DMS 273 (cell line): ENCODE measurements around the gene DLG2.
"Not testable (repeated sequence)": the region's sequence is repeated elsewhere in the genome, so short reads cannot be mapped to it uniquely, and the experiment has no call there.

Source experiments
- DNase-seq: peaks from one replicate; lab custom pipeline; 2025; ENCODE audit not compliant: unreplicated experiment; lab: John Stamatoyannopoulos, UW

DLG2 gene

DNA sequence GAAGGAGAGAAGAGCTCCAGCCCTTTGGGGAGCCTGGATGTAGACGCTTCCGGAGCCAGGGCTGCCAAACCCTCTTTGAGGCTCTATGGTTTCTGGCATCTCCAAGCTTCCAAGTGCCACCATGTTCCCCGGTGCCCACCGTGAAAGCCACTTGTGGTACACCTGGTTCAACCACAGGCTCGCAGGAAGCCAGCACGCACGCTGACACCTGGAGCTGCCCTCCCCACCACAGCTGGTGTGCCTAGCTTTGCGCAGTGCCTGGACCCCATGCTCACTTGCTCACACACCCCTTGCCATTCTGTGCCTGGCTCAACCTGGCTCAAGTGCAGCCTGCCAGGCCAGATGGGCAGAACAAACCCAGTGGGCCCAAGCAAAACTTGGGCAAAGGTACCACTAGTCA lies 831.4 kb downstream of the DLG2 start:
- no peak for DNase-seq

DNA sequence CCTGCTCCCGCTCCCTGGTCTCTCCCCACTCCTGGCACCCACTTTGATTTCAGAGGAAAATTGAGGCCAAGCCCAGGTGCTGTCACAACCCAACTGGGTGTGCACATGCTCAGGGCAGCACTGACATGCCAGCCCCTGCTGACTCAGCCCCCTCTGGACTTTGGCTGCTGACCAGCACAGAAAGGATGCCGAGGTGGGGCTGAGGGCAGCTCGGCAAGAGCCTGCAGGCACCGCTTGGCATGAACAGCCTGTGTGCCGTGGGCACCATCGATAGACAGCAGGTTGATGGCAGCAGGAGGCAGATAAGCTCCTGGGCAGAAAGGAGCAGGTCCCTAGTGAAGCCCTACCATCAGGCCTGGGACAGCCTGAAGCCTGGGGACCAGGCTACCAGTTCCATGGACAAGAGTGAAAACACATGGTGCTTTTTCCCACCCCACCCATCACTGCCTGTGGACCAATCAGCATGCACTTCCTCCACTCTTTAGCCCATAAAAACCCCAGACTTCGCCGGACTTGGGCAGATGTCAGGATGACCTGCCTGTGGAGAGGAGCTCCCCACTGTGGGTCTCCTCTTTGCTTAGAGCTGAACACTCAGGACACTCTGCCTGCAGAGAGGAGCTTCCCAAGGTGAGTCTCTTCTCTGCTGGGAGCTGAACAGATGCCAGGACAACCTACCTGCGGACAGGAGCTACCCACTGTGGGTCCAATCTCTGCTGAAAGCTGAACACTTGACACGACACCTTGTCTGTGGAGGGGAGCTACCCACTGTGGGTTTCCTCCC lies 832.3 kb downstream of the DLG2 start:
- no peak for DNase-seq

DNA sequence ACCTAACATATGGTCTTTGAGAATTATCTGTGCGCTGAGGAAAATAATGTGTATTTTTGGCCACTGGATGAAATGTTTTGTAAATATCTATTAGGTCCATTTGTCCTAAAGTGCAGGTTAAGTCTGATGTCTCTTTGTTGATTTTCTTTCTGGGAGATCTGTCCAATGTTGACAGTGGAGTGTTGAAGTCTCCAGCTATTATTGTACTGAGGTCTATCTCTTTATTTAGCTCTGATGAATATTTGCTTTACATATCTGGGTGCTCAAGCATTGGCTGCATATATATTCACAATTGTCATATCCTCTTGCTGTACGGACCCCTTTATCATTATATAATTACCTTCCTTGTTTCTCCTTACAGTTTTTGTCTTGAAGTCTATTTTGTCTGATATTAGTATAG lies 833.8 kb downstream of the DLG2 start:
- DNase-seq: no peak

DNA sequence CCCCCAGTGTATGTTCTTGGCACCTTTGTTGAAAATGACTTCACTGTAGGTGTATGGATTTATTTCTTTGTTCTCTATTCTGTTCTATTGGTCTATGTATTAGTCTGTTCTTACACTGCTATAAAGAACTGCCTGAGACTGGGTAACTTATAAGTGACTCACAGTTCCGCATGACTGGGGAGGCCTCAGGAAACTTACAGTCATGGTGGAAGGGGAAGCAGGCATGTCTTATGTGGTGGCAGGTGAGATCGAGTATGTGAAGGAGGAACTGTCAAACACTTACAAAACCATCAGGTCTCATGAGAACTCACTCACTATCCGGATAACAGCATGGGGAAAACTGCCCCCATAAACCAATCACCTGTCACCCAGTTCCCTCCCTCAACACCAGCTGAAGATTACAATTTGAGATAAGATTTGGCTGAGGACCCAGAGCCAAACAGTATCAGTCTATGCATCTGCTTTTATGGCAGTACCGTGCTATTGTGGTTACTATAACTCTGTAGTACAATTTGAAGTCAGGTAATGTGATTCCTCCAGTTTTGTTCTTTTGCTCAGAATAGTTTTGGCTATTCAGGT lies 836.2 kb downstream of the DLG2 start:
- DNase-seq: no peak

DNA sequence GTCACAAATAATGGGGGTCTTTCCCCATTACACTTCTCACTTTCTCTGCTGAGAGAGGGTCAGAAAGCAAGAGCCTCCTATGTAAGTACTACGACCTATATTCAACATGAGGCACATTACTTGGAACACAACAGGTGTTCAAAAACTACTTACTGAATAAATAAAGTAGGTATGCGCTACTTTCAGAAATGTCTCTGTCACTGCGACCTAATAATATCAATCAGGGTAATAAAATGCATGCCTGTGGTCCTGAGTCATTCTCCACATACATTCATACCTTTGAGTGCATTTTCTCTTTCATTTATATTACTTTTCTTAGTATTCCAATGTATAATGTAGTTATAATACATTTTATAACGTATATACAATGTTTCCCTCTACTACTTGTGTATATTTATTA lies 838.9 kb downstream of the DLG2 start:
- DNase-seq: no peak

DNA sequence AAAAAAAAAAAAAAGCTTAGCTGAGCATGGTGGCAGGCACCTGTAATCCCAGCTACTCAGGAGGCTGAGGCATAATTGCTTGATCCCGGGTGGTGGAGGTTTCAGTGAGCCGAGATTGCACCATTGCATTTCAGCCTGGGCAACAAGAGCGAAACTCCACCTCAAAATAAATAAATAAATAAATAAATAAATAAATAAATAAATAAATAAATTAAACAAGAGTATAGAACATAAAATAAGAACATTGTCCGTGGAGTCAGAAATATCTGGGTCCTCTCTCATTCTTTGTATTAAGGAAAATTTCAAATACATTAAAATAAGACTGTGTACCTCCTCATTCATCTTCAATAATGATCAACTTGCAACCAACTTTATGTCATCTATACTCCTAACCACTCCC lies 843.0 kb downstream of the DLG2 start:
- DNase-seq: not testable (repeated sequence)

DNA sequence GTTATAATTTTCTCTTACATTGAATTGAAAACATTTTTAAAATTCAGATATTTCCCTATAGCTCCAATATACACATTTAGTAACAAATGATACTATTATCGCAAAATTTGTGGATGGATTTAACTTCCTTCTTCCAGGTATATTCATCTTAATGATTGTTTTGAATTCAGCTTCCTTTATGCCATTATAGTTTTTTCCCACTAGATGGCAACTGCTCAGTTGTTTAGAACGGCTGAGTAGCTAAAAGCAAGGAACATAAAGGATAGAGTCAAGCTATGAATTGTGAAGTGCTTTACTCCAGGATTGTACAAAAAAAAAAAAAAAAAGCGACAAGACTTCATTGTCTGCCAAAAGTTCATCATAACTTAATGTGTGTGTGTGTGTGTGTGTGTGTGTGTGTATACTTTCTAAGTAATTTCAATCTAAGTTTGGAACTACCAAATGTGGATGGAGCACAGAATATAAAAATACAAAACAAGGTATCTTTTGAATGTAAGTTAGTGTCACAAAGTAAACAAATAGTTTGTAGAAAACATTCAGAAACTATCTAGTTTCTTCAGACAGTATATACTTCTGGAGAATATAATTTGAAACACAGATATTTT lies 846.4 kb downstream of the DLG2 start:
- peak; percentile 36 for DNase-seq

DNA sequence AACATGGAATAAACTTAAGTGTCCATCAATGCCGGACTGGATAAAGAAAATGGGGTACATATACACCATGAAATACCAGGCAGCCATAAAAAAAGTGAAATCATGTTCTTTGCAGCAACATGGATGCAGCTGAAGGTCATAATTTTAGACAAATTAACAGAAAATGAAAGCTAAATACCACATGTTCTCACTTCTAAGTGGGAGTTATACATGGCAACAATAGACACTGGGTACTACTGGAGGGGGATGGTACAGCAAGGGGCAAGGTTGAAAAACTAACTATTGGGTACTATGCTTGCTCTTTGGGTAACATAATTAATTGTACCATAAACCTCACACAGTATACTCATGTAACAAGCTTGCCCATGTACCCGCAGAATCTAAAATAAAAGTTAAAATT lies 851.6 kb downstream of the DLG2 start:
- no peak for DNase-seq

DNA sequence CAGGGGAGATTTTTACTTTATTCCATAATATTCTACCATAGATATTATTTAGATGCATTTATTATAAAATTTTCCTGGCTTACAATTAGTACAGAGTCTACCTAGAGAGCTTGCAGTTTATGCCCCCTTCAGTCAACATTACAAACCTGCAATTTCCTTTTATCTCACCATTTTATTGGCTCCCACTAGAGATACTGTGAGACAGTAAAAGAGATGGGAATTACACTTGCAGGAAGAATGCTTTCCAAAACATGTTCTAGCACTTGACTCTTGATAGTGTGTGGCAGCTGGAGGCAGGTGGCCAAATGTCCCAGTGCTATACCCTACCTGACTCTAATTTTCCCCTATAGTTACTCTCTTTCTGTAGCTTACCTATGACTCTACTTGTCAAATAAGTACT lies 863.2 kb downstream of the DLG2 start:
- no peak for DNase-seq

DNA sequence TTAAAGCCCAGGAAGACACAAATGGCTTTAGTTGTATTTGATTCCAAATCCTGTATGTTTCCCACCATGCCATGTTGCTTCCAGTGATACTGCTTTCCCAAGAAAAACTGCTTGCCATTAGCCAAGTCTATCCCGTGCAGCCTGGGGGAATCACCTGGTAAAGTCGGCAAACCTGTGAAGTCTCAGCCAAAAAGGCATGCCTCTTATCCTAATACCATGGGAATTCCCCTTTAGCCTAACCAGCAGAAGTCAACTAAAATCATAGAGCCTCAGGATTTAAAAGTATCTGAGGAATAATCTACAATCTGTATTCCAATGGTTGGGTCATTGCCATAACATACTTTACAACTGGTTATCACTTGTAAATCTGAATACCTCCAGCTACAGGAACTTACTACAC lies 869.4 kb downstream of the DLG2 start:
- no peak for DNase-seq

DNA sequence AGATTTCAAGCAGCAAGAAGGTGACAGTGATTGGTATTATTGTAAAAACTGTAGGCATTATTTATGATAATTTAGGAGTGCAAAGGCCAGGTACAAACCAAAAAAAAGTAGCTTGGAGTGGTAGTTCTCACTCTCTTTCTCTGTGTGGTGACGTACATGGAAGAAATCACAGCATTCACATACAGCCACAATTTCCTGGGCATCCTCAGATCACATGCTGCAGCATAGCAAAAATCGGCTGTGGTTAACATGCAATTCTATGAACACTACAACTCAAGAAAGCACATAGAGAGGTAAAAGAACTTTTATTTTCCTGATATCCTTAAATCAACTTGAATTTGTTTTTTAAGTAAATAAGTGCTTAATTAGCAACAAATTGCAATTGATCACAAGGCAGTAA lies 875.8 kb downstream of the DLG2 start:
- no peak for DNase-seq

DNA sequence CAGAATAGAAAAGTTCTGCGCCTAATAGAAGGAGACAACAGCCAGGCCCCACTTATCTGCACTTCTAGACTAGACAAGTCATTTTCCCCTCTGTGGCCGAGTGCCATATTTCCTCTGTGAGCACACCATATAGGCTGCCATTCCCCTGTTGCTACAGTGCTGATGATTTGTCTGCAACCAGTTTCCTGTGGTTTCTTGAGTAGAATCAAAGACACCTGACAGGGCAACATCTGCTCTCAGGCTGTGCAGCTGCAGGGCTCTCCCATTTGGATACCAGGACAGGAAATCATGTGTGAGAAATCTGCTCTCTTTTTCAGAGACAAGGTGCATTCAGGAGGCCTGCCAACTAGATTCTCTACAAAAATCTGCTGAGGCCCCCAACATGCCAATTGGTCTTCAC lies 879.3 kb downstream of the DLG2 start:
- no peak for DNase-seq

DNA sequence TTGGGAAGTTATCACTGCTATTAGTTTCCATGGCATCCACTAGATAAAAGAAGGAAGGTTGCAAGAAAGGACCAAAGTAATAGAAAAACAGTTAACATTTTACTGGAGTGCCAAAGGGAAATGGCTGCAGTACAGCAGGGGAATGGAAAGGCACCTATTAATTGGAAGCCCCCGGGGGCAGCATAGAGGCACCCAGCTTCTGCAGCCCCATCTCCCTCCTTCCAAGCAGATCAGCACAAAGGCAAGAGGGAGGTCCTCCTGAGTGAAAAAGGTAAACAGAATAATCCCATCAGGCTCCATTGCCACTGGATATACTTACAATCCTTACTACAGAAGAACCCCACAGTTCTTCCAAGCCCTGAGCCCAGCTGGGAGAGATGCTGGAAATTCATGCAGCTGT lies 887.1 kb downstream of the DLG2 start:
- no peak for DNase-seq

DNA sequence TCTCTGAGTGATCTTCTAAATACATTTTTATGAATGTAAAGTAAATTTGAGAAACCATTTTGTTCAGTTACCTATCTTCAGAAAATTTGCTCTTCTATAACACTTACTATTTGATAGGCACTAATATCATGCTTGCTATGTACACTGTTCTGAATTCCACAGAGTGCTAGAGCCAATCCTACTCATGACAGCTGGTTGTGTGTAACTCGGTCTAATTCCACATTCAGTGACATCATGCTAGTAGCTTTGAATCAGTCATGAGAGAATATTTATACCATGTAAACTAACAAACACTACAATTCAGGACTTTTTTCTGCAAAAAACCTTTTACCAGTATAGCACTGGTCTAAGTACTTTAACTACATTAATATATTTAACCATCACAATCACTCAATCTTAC lies 902.9 kb downstream of the DLG2 start:
- no peak for DNase-seq

DNA sequence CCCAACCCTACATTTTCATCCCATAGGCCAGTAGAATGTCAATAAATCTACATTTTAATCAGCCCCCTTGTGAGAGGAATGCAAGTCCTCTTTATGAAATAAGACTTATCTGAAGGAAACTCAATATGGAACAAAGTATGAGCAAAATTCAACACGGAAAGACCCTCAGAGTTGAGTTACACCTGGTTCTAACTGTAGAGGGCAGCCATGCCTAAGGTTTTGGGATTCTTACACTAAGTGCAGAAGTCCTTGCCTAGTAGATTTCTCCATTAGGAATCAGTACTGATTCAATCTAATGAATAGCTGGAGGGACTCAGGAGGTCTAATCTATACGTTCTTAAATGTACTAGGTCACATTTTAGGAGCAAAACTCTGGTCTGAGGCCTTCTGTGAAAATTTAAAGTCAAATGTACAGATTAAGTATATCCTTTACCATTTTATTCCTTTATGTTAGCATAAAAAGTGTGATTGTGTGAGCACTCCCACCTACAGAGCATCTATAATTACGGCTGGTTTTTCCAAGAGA lies 904.5 kb downstream of the DLG2 start:
- peak; percentile 18 for DNase-seq

DNA sequence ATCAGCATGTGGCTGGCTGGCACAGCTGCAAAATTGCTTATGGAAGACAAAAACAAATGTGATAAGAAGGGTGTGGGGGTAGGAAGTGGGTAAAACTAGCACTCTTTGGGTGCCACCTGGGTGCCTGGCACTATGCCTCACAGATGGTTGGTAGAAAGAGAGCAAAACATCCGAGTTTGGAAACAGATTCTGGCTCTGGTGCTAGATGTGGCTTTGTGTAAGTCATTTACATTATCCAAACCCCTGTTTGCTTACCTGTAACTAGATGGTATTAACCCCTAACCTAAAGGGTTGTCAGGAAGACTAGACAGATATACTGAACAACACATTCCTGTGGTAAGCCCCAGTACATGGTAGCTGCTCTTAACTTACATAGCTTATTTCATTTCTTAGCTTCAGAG lies 905.6 kb downstream of the DLG2 start:
- DNase-seq: no peak

DNA sequence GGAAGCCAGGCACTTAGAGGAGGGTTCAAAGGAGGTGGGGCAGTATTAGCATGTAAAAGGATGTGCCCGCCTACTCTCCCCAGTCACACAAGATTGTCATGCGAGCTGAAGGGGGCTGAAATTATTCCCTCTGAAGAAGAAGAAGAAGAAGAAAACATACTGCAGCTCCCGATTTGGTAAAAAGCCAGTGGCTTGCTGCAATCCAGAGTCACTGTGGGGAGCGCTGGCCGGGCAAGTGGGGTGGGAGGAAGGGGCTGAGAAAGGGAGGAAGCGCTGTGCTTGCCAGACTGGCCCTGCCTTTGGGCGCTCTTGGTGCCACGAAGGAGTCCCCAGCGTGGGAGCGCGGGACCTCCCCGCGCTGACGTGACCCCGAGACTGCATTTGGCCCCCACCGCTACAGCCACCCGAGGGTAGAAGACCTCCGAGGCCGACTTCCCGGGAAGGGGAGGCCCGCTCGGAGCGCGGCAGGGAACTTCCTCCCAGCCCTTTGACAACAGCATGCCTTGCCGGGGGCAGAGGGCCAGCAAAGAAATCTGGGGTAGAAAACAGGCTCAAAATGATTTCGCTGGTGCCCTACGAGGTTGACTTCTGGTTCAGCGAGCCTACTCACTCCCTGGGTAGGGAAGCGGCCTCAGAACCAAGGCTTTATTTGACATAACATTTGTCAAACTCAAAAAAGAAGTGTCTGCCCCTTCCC lies 906.3 kb downstream of the DLG2 start:
- peak; percentile 24 for DNase-seq

DNA sequence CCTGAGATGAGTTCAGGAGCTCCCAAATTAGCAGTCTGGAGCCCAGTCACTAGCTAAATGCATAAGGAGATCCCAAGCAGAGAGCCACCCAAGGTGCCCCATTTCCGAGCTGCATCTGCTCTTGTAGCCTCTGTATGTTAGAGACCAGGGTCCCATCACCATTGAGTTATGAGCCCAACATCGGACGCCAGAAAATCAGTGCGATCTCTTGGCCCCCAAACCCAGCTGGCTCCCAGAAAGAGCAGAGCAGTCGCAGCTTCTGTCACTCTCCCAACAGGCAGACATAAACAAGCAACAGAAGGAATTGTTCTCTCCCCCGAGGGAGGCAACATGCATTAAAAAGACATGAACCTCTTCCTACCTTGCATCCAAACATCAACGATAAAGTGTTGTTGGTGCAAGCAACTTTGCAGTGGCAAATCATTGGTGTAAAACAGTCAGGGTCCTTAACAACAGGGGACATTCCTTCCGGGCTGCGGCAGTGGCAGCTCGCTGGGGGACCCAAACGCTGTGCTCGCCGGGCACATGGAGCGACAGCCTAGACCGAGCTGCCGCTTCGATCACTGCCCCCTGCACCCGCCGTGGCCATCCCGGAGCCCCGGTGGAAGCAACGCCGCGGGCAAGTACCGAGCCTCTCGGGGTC lies 907.1 kb downstream of the DLG2 start:
- DNase-seq: peak; percentile 6

DNA sequence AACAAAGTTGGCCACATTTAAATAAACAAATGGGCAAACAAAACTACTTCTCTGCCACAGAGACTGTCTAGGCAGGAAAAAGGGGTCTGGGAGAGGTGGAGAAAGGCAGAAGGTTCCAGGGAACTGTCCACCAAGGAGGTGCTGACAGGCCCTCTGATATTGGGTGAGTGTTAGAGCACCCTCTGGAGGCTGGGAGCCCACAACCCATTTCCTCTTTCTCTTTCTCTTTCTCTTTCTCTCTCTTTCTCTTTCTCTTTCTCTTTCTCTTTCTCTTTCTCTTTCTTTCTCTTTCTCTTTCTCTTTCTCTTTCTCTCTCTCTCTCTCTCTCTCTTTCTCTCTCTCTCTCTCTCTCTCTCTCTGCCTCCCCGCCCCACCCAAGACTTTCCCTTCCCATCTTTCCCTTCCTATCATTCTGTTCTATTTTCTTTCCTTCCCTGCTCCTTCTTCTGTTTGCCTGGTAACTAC lies 912.8 kb downstream of the DLG2 start:
- DNase-seq: peak; percentile 66

DNA sequence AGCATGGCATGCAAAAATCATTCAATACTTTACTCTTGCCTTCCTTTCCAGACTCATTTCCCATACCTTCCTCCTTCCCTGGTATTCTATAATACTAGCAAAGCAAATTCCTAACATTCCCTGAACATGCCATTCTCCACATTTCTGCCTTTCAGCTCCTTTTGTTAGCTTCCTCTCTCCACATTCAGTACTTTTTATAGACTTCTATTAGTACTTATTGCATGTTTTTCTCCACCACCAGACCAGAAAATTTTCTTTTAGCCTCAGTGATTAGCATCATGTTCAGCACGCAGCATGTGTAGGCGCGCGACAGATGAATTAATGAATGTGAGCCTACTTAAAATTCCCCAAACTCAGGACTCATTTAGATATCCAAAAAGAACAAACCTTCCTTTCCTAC lies 935.3 kb downstream of the DLG2 start:
- no peak for DNase-seq

DNA sequence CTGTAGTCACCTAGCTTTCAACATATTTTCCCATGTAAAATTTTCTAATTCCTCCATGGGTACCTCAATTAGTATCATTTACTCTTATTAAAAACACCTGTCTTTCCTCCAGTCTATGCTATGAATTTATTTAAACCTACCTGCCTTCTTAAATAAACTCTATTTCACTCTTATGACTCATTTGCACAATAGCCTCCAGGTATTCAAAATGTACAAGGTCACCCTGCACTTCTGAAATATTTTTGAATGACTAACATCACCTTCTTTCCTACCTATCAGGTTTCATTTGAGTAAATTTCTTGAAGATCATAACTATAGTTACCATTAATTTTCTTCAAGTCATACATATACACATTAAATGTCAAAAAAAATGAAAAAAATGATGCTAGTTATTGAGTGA lies 939.7 kb downstream of the DLG2 start:
- DNase-seq: no peak
